Inflammatory macrophage treated with lipopolysaccharide for 4 hours (primary cell): ENCODE data around the gene CDC7.

Experiments
- DNase-seq: peaks from one replicate; pipeline ENCODE4 v3.0.0-alpha.2; 2020

CDC7 gene

GRCh38 chr1:91550961-91551360 is 50.3 kb downstream of the CDC7 start:
- no peak for DNase-seq

- DNase-seq: no peak
Measured at GRCh38 chr1:91552091-91552490, 51.4 kb downstream of the CDC7 start.

- DNase-seq: no peak
Measured at GRCh38 chr1:91552596-91552995, 51.9 kb downstream of the CDC7 start.

GRCh38 chr1:91553177-91553591 is 52.5 kb downstream of the CDC7 start:
- DNase-seq: peak; percentile 25

- DNase-seq: no peak
Measured at GRCh38 chr1:91555074-91555730, 54.6 kb downstream of the CDC7 start.

GRCh38 chr1:91555821-91556531 is 55.3 kb downstream of the CDC7 start:
- DNase-seq: peak; percentile 10

- no peak for DNase-seq
Measured at GRCh38 chr1:91556556-91556955, 55.9 kb downstream of the CDC7 start.

GRCh38 chr1:91557039-91557690 is 56.5 kb downstream of the CDC7 start:
- DNase-seq: no peak

- no peak for DNase-seq
Measured at GRCh38 chr1:91557826-91558225, 57.2 kb downstream of the CDC7 start.

- no peak for DNase-seq
Measured at GRCh38 chr1:91559046-91559750, 58.5 kb downstream of the CDC7 start.

- DNase-seq: no peak
Measured at GRCh38 chr1:91559838-91560565, 59.4 kb downstream of the CDC7 start.

- no peak for DNase-seq
Measured at GRCh38 chr1:91564888-91565701, 64.4 kb downstream of the CDC7 start.

GRCh38 chr1:91567583-91567982 is 66.9 kb downstream of the CDC7 start:
- DNase-seq: no peak

- DNase-seq: no peak
Measured at GRCh38 chr1:91568261-91568660, 67.6 kb downstream of the CDC7 start.

- DNase-seq: peak; percentile 70
Measured at GRCh38 chr1:91569411-91570119, 68.9 kb downstream of the CDC7 start.

GRCh38 chr1:91570120-91570448 is 69.4 kb downstream of the CDC7 start:
- no peak for DNase-seq

GRCh38 chr1:91572044-91572443 is 71.4 kb downstream of the CDC7 start:
- peak; percentile 68 for DNase-seq
